Trophoblast cell (in vitro differentiated cells and primary cell): ENCODE data around the gene AQP12B.

Source experiments
- DNase-seq, 2 donors: peaks; one replicate each; pipeline ENCODE4 v3.0.0-alpha.2; 2016
- H2AFZ ChIP-seq: 2 replicates; pipeline ENCODE4 v1.6.1; 2013; ENCODE audit warnings: low read length, moderate library complexity, mild to moderate bottlenecking; ENCODE audit not compliant: insufficient read depth, poor library complexity
- H2AK5ac ChIP-seq: 2 replicates; pipeline ENCODE4 v1.6.1; 2013; ENCODE audit warnings: mild to moderate bottlenecking, low read length
- H2BK120ac ChIP-seq: 2 replicates; pipeline ENCODE4 v1.6.1; 2013; ENCODE audit warnings: low read length, mild to moderate bottlenecking, moderate library complexity; ENCODE audit not compliant: insufficient read depth, poor library complexity
- H2BK12ac ChIP-seq: 2 replicates; pipeline ENCODE4 v1.6.1; 2013; ENCODE audit warnings: mild to moderate bottlenecking, low read length, moderate library complexity
- H2BK5ac ChIP-seq: 2 replicates; pipeline ENCODE4 v1.6.1; 2013; ENCODE audit warnings: low read length, low read depth, moderate library complexity, mild to moderate bottlenecking; ENCODE audit not compliant: poor library complexity
- H3K14ac ChIP-seq: 2 replicates; pipeline ENCODE4 v1.6.1; 2013; ENCODE audit warnings: mild to moderate bottlenecking, low read length
- H3K18ac ChIP-seq: 2 replicates; pipeline ENCODE4 v1.6.1; 2013; ENCODE audit warnings: mild to moderate bottlenecking, low read length
- H3K23ac ChIP-seq: 2 replicates; pipeline ENCODE4 v1.6.1; 2013; ENCODE audit warnings: low read length
- H3K27ac ChIP-seq: 2 replicates; pipeline ENCODE4 v1.5.1; 2013; ENCODE audit warnings: low read depth, mild to moderate bottlenecking, inconsistent platforms, low read length, moderate library complexity
- H3K27me3 ChIP-seq: 2 replicates; pipeline ENCODE4 v1.6.1; 2013; ENCODE audit warnings: inconsistent platforms, mild to moderate bottlenecking, low read length, moderate library complexity; ENCODE audit not compliant: insufficient read depth
- H3K36me3 ChIP-seq, 2 experiments: 1 replicate in 1 of 2; 2 replicates in 1 of 2; pipeline ENCODE4 v1.6.1; 2013; ENCODE audit warnings: low read length in 2 of 2, mild to moderate bottlenecking in 2 of 2, moderate library complexity in 1 of 2; ENCODE audit not compliant: insufficient read depth in 2 of 2, control insufficient read depth in 1 of 2
- H3K4ac ChIP-seq: 2 replicates; pipeline ENCODE4 v1.6.1; 2013; ENCODE audit warnings: low read depth, mild to moderate bottlenecking, low read length, moderate library complexity
- H3K4me1 ChIP-seq, 2 experiments: 1 replicate in 1 of 2; 2 replicates in 1 of 2; pipeline ENCODE4 v1.6.1; 2013; ENCODE audit warnings: low read length in 2 of 2, mild to moderate bottlenecking in 2 of 2, moderate library complexity in 1 of 2; ENCODE audit not compliant: insufficient read depth in 2 of 2, control insufficient read depth in 1 of 2
- H3K4me2 ChIP-seq: 2 replicates; pipeline ENCODE4 v1.6.1; 2013; ENCODE audit warnings: inconsistent platforms, mild to moderate bottlenecking, low read length, moderate library complexity
- H3K4me3 ChIP-seq: 2 replicates; pipeline ENCODE4 v1.5.1; 2013; ENCODE audit warnings: mild to moderate bottlenecking, low read depth, low read length, inconsistent platforms
- H3K79me1 ChIP-seq: one replicate; pipeline ENCODE4 v1.6.1; 2013; ENCODE audit warnings: low read length
- H3K79me2 ChIP-seq: 2 replicates; pipeline ENCODE4 v1.6.1; 2013; ENCODE audit warnings: low read length, mild to moderate bottlenecking; ENCODE audit not compliant: control insufficient read depth, insufficient read depth, poor library complexity
- H3K9ac ChIP-seq: 2 replicates; pipeline ENCODE4 v1.6.1; 2013; ENCODE audit warnings: mild to moderate bottlenecking, low read length
- H3K9me3 ChIP-seq: 2 replicates; pipeline ENCODE4 v1.6.1; 2013; ENCODE audit warnings: low read depth, mild to moderate bottlenecking, control low read depth, inconsistent platforms, low read length; ENCODE audit not compliant: insufficient read depth
- H4K12ac ChIP-seq: 2 replicates; pipeline ENCODE4 v1.6.1; 2013; ENCODE audit warnings: low read depth, mild to moderate bottlenecking, low read length, moderate library complexity
- H4K8ac ChIP-seq: 2 replicates; pipeline ENCODE4 v1.6.1; 2013; ENCODE audit warnings: low read depth, mild to moderate bottlenecking, low read length, moderate library complexity
- H4K91ac ChIP-seq: one replicate; pipeline ENCODE4 v1.6.1; 2013; ENCODE audit warnings: low read depth, mild to moderate bottlenecking, low read length, moderate library complexity
- WGBS: extraction: QIAGEN DNeasy Blood & Tissue Kit; methylation state at CpG from one replicate; pipeline ENCODE4 v1.1.7; 2013; ENCODE audit warnings: missing lambda C conversion rate; ENCODE audit not compliant: insufficient read length, insufficient coverage; ENCODE audit errors: extremely low coverage; 5-methylcytosine and 5-hydroxymethylcytosine counted together

Gene AQP12B

DNA sequence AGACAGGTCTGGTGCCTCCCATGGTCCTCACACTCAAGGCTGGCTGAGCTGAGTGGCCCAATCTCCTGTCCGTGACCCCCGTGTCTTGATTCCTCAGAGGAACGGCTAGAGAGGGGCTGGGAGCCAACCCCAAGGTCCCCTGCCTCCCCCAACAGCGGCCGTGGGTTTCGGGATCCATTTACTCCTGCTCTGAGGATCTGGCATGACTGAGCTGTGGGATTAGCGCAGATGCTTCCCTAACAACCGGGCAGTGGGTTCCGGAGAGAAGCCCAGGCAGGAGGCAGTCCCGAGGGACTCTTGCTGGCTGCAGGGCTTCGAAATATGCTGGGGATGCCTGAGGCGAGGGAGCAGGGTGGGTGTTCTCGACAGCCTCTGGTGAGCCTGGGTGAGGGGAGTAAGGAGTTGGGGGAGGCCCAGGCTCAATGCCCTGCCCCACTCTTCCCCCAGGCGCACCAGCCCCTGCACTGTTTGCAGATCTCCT, 38.5 kb downstream of the AQP12B start:
- H3K9ac ChIP-seq, result no peak overlapping the region
- no peaks in the 10 kb centered on the region for H3K4me1 ChIP-seq
- no peaks in the 10 kb centered on the region for H3K79me1 ChIP-seq
- no CpG with 5 or more reads among the region's 14 CpGs for WGBS
- no peak overlapping the region for H3K4me3 ChIP-seq
- no peak overlapping the region for H2AK5ac ChIP-seq
- H3K79me2 ChIP-seq, result no peaks in the 10 kb centered on the region
- no peak overlapping the region for H2BK120ac ChIP-seq
- no peak overlapping the region for H2BK5ac ChIP-seq
- no peak overlapping the region for H4K8ac ChIP-seq
- no peak for DNase-seq
- H3K9me3 ChIP-seq, result no peaks in the 10 kb centered on the region
- H3K4ac ChIP-seq, result no peak overlapping the region
- no peak overlapping the region for H3K27ac ChIP-seq
- no peak overlapping the region for H3K4me2 ChIP-seq
- no peak overlapping the region for H2AFZ ChIP-seq
- no peak overlapping the region for H3K23ac ChIP-seq
- H3K18ac ChIP-seq, result no peak overlapping the region
- no peaks in the 10 kb centered on the region for H3K27me3 ChIP-seq
- no peak overlapping the region for H4K91ac ChIP-seq
- no peaks in the 10 kb centered on the region for H3K36me3 ChIP-seq
- no peak overlapping the region for H3K14ac ChIP-seq
- no peak overlapping the region for H4K12ac ChIP-seq
- no peak overlapping the region for H2BK12ac ChIP-seq

DNA sequence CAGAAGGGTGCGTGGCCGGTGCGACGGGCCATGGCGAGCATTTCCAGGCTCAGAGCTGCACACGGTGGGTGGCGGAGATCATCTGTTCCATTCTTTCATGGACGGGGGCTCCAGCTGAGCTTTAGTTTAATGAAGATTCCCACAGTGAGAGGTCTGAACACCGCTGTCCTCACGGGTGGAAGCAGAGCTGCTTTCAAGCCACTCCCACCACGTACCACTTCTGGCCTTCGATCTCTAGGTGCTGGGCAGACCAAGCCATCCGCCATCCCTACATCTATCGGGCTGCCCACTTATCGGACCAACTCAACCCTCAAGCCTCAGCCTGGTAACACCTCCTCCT, 38.9 kb downstream of the AQP12B start:
- no peaks in the 10 kb centered on the region for H3K79me2 ChIP-seq
- H4K8ac ChIP-seq, result no peak overlapping the region
- H4K12ac ChIP-seq, result no peak overlapping the region
- H2AFZ ChIP-seq, result no peak overlapping the region
- no peak overlapping the region for H3K18ac ChIP-seq
- H4K91ac ChIP-seq, result no peak overlapping the region
- no peak overlapping the region for H3K4ac ChIP-seq
- no peak overlapping the region for H2AK5ac ChIP-seq
- no peaks in the 10 kb centered on the region for H3K36me3 ChIP-seq
- H2BK120ac ChIP-seq, result no peak overlapping the region
- no peaks in the 10 kb centered on the region for H3K9me3 ChIP-seq
- H3K4me3 ChIP-seq, result no peak overlapping the region
- no peak overlapping the region for H3K9ac ChIP-seq
- H3K27me3 ChIP-seq, result no peaks in the 10 kb centered on the region
- H2BK5ac ChIP-seq, result no peak overlapping the region
- H3K79me1 ChIP-seq, result no peaks in the 10 kb centered on the region
- H3K4me1 ChIP-seq, result no peaks in the 10 kb centered on the region
- H3K27ac ChIP-seq, result no peak overlapping the region
- no peak overlapping the region for H3K14ac ChIP-seq
- H3K4me2 ChIP-seq, result no peak overlapping the region
- no peak overlapping the region for H3K23ac ChIP-seq
- no CpG with 5 or more reads among the region's 15 CpGs for WGBS
- no peak for DNase-seq
- H2BK12ac ChIP-seq, result no peak overlapping the region

DNA sequence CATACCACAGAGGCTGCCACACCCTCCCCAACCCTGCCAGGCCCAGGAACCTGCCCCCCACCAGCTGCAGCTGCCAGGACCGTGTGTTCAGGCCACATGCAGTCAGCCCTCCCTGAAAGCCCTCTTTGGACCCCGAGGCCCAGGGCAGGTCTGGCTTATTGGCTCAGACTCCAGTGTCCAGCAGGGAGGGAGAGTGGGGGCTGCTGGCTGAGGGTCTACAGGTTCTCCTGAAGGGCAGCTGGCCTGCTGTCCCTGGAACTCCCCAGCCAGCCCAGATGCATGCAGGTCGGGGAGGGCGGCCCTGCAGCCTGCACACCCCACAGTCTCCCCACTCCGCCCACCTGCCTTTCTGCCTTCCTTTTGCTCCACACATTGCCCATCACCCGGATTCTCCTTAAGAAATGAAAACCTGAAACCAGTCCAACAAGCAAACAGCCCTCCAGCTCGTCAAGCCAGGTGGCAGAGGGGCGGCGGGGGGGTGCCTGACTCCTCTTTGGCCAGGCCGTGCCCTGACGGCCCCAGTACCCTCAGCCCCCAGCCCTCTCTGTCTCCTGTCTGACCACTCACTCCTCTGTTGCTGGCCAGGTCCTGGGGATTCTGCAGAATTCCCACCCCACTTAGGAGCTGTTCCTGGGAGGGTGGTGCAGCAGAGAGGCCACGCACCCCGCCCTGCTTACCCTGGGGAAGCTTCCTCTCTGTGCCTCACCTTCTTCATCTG, 39.4 kb downstream of the AQP12B start:
- Histone ChIP-seq H3K9ac (no peak overlapping the region), H3K14ac (no peak overlapping the region), H4K8ac (no peak overlapping the region), H3K36me3 (no peaks in the 10 kb centered on the region), H3K18ac (no peak overlapping the region), H4K12ac (no peak overlapping the region), H3K4me3 (no peak overlapping the region), H3K79me1 (no peaks in the 10 kb centered on the region), H4K91ac (no peak overlapping the region), H3K4me1 (no peaks in the 10 kb centered on the region), H2BK120ac (no peak overlapping the region), H2BK5ac (no peak overlapping the region), H2BK12ac (no peak overlapping the region), H3K9me3 (no peaks in the 10 kb centered on the region), H2AFZ (no peak overlapping the region), H3K4me2 (no peak overlapping the region), H3K27me3 (no peaks in the 10 kb centered on the region), H3K79me2 (no peaks in the 10 kb centered on the region), H3K4ac (no peak overlapping the region), H3K27ac (no peak overlapping the region), H2AK5ac (no peak overlapping the region), H3K23ac (no peak overlapping the region)
- no CpG with 5 or more reads among the region's 13 CpGs for WGBS
- DNase-seq, result no peak

DNA sequence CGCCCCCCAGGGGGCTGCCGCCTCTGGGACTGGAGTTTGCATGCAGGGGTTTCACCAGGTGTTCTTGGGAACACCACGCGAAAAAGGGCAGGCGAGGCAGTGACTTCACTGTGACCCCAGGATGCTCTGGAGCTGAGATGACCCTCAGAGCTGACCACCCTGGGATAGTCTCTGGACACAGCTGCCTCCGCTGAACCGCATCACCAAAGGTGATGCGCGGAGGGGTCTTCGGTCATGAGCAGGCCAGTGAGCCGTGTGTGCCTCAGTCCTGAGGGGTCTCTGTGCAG, 39.9 kb downstream of the AQP12B start:
- no peak overlapping the region for H2BK5ac ChIP-seq
- no peaks in the 10 kb centered on the region for H3K9me3 ChIP-seq
- H3K27ac ChIP-seq, result no peak overlapping the region
- no peak overlapping the region for H2BK12ac ChIP-seq
- no peak overlapping the region for H3K4me2 ChIP-seq
- no peak overlapping the region for H3K18ac ChIP-seq
- H4K12ac ChIP-seq, result no peak overlapping the region
- no peaks in the 10 kb centered on the region for H3K27me3 ChIP-seq
- no peak overlapping the region for H2AFZ ChIP-seq
- no peak overlapping the region for H2BK120ac ChIP-seq
- H3K79me2 ChIP-seq, result no peaks in the 10 kb centered on the region
- no CpG with 5 or more reads among the region's 11 CpGs for WGBS
- H3K9ac ChIP-seq, result no peak overlapping the region
- no peaks in the 10 kb centered on the region for H3K36me3 ChIP-seq
- no peak overlapping the region for H3K4ac ChIP-seq
- H3K4me3 ChIP-seq, result no peak overlapping the region
- H3K23ac ChIP-seq, result no peak overlapping the region
- H4K8ac ChIP-seq, result no peak overlapping the region
- H3K79me1 ChIP-seq, result no peaks in the 10 kb centered on the region
- H3K14ac ChIP-seq, result no peak overlapping the region
- H4K91ac ChIP-seq, result no peak overlapping the region
- H2AK5ac ChIP-seq, result no peak overlapping the region
- no peak for DNase-seq
- H3K4me1 ChIP-seq, result no peaks in the 10 kb centered on the region
